Measurements from ENCODE around the gene MRPL48. TPM values are rescaled to one million over a fixed set of nuclear protein-coding genes. Genes with fewer than 3 reads are reported as not detected.
"Not testable (repeated sequence)": the region's sequence is repeated elsewhere in the genome, so short reads cannot be mapped to it uniquely, and the experiment has no call there.

Gene MRPL48
- total RNA-seq, 1 experiment from 2014 or later: 66.8 TPM

DNA sequence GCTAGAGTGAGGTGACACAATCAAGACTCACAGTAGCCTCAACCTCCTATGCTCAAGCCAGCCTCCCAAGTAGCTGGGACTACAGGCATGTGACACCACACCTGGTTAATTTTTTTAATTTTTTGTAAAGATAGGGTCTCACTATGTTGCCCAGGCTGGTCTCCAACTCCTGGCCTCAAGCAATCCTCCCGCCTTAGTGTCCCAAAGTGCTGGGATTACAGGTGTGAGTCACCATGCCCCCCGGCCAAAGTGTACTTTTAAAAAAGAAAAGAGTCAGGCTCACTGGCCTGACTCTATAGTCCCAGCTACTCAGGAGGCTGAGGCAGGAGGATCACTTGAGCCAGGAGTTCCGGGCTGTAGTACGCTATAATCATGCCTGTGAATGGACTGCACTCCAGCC lies 36.8 kb upstream of the MRPL48 start:
- RAD21 ChIA-PET (ENCODE audit: low non-redundant PET in 1 of 2, low total read pairs in 2 of 2, uncharacterized antibody in 2 of 2, unreplicated experiment in 2 of 2); ATAC-seq; H3K9me2 ChIP-seq (ENCODE audit: insufficient read depth); H3K9me3 ChIP-seq (ENCODE audit: control insufficient read depth in 1 of 2, insufficient read depth in 1 of 2, low read depth in 1 of 2, low read length in 2 of 2); intact Hi-C loops (cut with micrococcal nuclease); DNase-seq (ENCODE audit: low read depth, low spot score); H4K20me1 ChIP-seq (ENCODE audit: insufficient read depth); H3K4me2 ChIP-seq (ENCODE audit: low read length); H3K27ac ChIP-seq (ENCODE audit: low read depth, low read length); BruUV-seq (replicated peaks); H3K36me3 ChIP-seq (ENCODE audit: control insufficient read depth in 1 of 2, insufficient read depth in 2 of 2, low read length in 2 of 2); H3K4me1 ChIP-seq (ENCODE audit: control insufficient read depth in 1 of 2, insufficient read depth in 2 of 2, low read length in 2 of 2); H2AFZ ChIP-seq (ENCODE audit: low read depth, low read length, poor library complexity, severe bottlenecking); H3K27me3 ChIP-seq (ENCODE audit: insufficient read depth, low read length); CTCF ChIA-PET; H3K4me3 ChIP-seq (replicated peaks in 1 of 2; ENCODE audit: low read depth in 1 of 2, low read length in 2 of 2); H3K9ac ChIP-seq (ENCODE audit: low read length): not testable (repeated sequence)
- POLR2A ChIA-PET: interaction anchor here (0.8 kb wide), 1 partner anchor 10 kb away, joined by 3 read pairs; the partner anchor contains the start of gene RAB6A
- peaks cover 93% of the 10 kb centered on the region for H3K79me2 ChIP-seq (ENCODE audit: insufficient read depth, low read length)

DNA sequence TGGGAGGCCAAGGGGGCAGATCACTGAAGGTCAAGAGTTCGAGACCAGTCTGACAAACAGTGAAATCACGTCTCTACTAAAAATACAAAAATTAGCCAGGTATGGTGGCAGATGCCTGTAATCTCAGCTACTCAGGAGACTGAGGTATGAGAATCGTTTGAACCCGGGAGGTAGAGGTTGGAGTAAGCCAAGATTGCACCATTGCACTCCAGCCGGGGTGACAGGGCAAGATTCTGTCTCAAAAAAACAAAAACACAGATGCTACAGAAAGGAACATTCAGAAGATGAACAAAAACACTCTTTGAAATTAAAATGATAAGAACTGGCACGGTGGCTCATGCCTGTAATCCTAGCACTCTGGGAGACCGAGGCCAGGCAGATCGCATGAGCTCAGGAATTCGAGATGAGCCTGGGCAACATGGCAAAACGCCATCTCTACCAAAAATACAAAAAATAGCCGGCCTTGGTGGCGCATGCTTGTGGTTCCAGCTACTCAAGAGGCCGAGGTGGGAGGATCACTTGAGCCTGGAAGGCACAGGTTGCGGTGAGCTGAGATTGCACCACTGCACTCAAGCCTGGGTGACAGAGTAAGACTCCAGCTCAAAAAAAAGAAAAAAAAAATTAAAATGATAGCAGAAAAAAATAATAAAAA lies 35.3 kb upstream of the MRPL48 start:
- no TSS peak for BruUV-seq (replicated peaks)
- ChIA-PET RAD21 (ENCODE audit: low non-redundant PET in 1 of 2, low total read pairs in 2 of 2, uncharacterized antibody in 2 of 2, unreplicated experiment in 2 of 2) (no interaction called here), POLR2A (interaction anchor here (0.6 kb wide), 1 partner anchor 27 kb away, joined by 3 read pairs; no protein-coding TSS in a partner anchor), CTCF (interaction anchor here (0.6 kb wide), 1 partner anchor 1263 kb away, joined by 3 read pairs; no protein-coding TSS in a partner anchor)
- DNase-seq (ENCODE audit: low read depth, low spot score) (no peak), ATAC-seq (no peak)
- H3K27me3 ChIP-seq (ENCODE audit: insufficient read depth, low read length): no peaks in the 10 kb centered on the region
- H3K9ac ChIP-seq (ENCODE audit: low read length): no peak overlapping the region
- H4K20me1 ChIP-seq (ENCODE audit: insufficient read depth): no peaks in the 10 kb centered on the region; the same call in 1 of the 2 replicates
- H2AFZ ChIP-seq (ENCODE audit: low read depth, low read length, poor library complexity, severe bottlenecking): no peak overlapping the region
- H3K27ac ChIP-seq (ENCODE audit: low read depth, low read length): no peak overlapping the region
- no peak overlapping the region for H3K4me3 ChIP-seq (replicated peaks in 1 of 2; ENCODE audit: low read depth in 1 of 2, low read length in 2 of 2)
- no peaks in the 10 kb centered on the region for H3K9me3 ChIP-seq (ENCODE audit: control insufficient read depth in 1 of 2, insufficient read depth in 1 of 2, low read depth in 1 of 2, low read length in 2 of 2)
- intact Hi-C loops (cut with micrococcal nuclease): no loop called here
- H3K36me3 ChIP-seq (ENCODE audit: control insufficient read depth in 1 of 2, insufficient read depth in 2 of 2, low read length in 2 of 2): no peaks in the 10 kb centered on the region
- H3K4me2 ChIP-seq (ENCODE audit: low read length): no peak overlapping the region
- no peaks in the 10 kb centered on the region for H3K4me1 ChIP-seq (ENCODE audit: control insufficient read depth in 1 of 2, insufficient read depth in 2 of 2, low read length in 2 of 2)
- peaks cover 92% of the 10 kb centered on the region for H3K79me2 ChIP-seq (ENCODE audit: insufficient read depth, low read length)
- no peaks in the 10 kb centered on the region for H3K9me2 ChIP-seq (ENCODE audit: insufficient read depth)
- TF ChIP-seq, protein P1, sequence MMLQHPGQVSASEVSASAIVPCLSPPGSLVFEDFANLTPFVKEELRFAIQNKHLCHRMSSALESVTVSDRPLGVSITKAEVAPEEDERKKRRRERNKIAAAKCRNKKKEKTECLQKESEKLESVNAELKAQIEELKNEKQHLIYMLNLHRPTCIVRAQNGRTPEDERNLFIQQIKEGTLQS (IDR thresholded peaks at IDR 0.05): no peak
- TF ChIP-seq CBX3 (IDR thresholded peaks at IDR 0.05; ENCODE audit: low read depth) (no peak), SIN3A (IDR thresholded peaks at IDR 0.05; ENCODE audit: low read depth) (no peak), ELF1 (IDR thresholded peaks at IDR 0.05; ENCODE audit: borderline replicate concordance, low read depth) (no peak), CEBPB (IDR thresholded peaks at IDR 0.05; ENCODE audit: low read depth) (no peak), ZFX (IDR thresholded peaks at IDR 0.05) (no peak), JUND (IDR thresholded peaks at IDR 0.05) (no peak), SP1 (IDR thresholded peaks at IDR 0.05; ENCODE audit: low read depth) (no peak), SRF (IDR thresholded peaks at IDR 0.05; ENCODE audit: low read depth) (no peak), EZH2 (IDR thresholded peaks at IDR 0.05) (no peak)
- TF ChIP-seq, protein P2, sequence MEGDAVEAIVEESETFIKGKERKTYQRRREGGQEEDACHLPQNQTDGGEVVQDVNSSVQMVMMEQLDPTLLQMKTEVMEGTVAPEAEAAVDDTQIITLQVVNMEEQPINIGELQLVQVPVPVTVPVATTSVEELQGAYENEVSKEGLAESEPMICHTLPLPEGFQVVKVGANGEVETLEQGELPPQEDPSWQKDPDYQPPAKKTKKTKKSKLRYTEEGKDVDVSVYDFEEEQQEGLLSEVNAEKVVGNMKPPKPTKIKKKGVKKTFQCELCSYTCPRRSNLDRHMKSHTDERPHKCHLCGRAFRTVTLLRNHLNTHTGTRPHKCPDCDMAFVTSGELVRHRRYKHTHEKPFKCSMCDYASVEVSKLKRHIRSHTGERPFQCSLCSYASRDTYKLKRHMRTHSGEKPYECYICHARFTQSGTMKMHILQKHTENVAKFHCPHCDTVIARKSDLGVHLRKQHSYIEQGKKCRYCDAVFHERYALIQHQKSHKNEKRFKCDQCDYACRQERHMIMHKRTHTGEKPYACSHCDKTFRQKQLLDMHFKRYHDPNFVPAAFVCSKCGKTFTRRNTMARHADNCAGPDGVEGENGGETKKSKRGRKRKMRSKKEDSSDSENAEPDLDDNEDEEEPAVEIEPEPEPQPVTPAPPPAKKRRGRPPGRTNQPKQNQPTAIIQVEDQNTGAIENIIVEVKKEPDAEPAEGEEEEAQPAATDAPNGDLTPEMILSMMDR (IDR thresholded peaks at IDR 0.05 in 2 of 3, conservative IDR thresholded peaks at IDR 0.05 in 1 of 3; ENCODE audit: borderline replicate concordance in 1 of 3, insufficient read depth in 1 of 3, low read depth in 2 of 3, low read length in 2 of 3): no peak
- TF ChIP-seq, protein P3, sequence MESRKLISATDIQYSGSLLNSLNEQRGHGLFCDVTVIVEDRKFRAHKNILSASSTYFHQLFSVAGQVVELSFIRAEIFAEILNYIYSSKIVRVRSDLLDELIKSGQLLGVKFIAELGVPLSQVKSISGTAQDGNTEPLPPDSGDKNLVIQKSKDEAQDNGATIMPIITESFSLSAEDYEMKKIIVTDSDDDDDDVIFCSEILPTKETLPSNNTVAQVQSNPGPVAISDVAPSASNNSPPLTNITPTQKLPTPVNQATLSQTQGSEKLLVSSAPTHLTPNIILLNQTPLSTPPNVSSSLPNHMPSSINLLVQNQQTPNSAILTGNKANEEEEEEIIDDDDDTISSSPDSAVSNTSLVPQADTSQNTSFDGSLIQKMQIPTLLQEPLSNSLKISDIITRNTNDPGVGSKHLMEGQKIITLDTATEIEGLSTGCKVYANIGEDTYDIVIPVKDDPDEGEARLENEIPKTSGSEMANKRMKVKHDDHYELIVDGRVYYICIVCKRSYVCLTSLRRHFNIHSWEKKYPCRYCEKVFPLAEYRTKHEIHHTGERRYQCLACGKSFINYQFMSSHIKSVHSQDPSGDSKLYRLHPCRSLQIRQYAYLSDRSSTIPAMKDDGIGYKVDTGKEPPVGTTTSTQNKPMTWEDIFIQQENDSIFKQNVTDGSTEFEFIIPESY (IDR thresholded peaks at IDR 0.05; ENCODE audit: extremely low read depth, insufficient replicate concordance, low read length): no peak
